ENCODE data around the gene MYOF.

GRCh38 chr10:93438613-93439253, 43.4 kb downstream of the MYOF start:
- no peak for TF ChIP-seq GATA3 (IDR thresholded peaks at IDR 0.05; ENCODE audit: low read depth, low read length)
- no peak for TF ChIP-seq GATA2 (IDR thresholded peaks at IDR 0.05; ENCODE audit: low read depth, low read length)
